ENCODE data around the gene TFAP2C. TPM values are rescaled to one million over a fixed set of nuclear protein-coding genes. Genes with fewer than 3 reads are reported as not detected.

The TFAP2C gene
- 0.13 TPM for total RNA-seq

- peak; percentile 62 for ATAC-seq
- DNase-seq (ENCODE audit: low spot score): peak; percentile 47
Observed at GRCh38 chr20:56628873-56629463, at the start of gene TFAP2C. TFAP2C (plus strand) TSS chr20:56629306; CDS start chr20:56629545, 239 bp downstream.

GRCh38 chr20:56580226-56580625, 48.9 kb upstream of the TFAP2C start:
- no peak for DNase-seq (ENCODE audit: low spot score)

DNA sequence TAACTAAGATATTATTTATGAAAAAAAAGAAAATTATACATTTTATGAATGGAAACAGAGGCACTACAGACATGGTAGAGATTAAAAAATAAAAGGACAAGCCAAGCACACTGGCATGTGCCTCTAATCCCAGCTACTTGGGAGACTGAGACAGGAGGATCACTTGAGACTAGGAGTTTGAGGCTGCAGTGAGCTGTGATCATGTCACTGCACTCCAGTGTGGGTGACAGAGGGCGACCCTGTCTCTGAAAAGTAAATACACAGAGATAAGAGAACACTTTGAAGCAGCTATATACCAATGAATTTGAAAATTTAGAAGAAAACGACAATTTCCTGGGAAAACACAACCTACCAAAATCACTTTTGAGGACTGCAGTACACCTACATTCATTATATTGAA, 47.4 kb upstream of the TFAP2C start:
- no peak for DNase-seq (ENCODE audit: low spot score)
- no peak for ATAC-seq

More at GRCh38 chr20:56580226-56580625, 48.9 kb upstream of the TFAP2C start:
- ATAC-seq: no peak

- no peak for DNase-seq (ENCODE audit: low spot score)
- no peak for ATAC-seq
Observed at GRCh38 chr20:56582542-56582941, 46.6 kb upstream of the TFAP2C start.

DNA sequence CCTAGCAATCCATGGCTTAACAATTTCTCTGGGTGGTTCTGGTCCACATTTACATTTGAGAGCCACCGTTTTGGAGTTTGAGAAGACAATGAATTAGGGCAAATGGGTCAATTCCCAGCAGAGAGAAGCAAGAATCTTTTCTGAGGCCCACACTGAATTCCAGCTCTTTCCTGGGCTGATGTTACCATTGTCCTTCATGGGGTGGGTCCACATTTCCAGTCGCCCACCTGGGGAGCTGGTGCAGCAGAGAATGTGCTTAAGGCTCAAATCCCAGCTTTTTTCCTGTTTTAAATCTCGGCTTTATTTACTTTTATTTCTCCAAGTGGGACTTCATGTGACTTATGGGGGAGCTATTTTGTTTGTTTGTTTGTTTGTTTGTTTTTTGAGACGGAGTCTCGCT, 44.2 kb upstream of the TFAP2C start:
- ATAC-seq (no peak), DNase-seq (ENCODE audit: low spot score) (no peak)

- ATAC-seq: no peak
- DNase-seq (ENCODE audit: low spot score): no peak
Observed at GRCh38 chr20:56587307-56588041, 41.6 kb upstream of the TFAP2C start.

DNA sequence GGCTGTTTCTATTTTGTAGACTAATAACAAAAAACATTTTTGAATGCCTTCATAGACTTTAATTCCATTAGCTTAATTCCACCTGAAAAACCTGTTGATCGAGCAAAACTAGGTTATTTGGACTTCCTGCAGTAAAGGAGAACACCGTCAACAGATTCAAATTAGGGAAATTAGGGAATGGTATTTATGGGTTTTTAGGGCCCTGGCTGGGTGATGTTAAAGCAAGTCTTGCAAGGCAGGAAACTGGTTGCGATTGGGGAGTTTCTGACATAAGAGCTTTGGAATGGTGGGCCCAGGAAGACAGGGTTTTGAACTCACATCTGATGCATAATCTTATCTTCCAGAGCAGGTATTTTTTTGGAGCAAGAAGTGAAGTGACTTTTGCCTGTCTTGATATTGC, 40.1 kb upstream of the TFAP2C start:
- no peak for DNase-seq (ENCODE audit: low spot score)
- no peak for ATAC-seq

DNA sequence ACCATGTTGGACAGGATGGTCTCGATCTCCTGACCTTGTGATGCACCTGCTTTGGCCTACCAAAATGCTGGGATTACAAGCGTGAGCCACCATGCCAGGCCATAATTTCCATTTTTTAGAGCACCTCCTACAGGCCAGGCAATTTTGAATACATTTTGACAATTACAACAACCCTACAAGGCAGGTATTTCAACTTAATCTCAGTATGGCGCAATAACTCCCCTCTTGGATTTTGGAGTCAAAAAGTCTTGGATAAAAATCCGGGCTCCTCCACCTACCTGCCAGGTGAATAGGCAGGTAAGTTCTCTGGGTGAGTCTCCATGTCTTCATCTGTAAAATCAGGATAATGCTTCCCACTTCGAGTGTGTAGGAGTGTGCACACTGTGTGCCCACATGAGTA, 39.5 kb upstream of the TFAP2C start:
- ATAC-seq (no peak), DNase-seq (ENCODE audit: low spot score) (no peak)

DNA sequence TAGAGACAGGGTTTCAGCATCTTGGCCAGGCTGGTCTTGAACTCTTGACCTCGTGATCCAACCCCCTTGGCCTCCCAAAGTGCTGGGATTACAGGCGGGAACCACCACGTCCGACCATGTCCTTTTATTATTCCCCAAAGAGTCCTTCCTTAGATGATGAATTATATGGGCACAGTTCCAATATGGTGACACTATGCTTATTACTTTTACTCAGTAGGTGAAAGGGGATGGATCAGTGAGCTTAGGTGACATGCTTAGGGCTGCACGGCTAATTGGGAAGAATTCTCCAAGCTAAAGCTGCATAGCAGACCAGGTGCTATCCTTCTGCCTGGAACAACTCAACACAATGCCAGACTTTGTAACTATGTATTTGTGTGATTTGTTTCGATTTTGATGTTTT, 38.2 kb upstream of the TFAP2C start:
- no peak for DNase-seq (ENCODE audit: low spot score)
- ATAC-seq: no peak

GRCh38 chr20:56592211-56592610, 36.9 kb upstream of the TFAP2C start:
- DNase-seq (ENCODE audit: low spot score): no peak
- no peak for ATAC-seq

- ATAC-seq (no peak), DNase-seq (ENCODE audit: low spot score) (no peak)
Observed at GRCh38 chr20:56592817-56593216, 36.3 kb upstream of the TFAP2C start.

- DNase-seq (ENCODE audit: low spot score) (no peak), ATAC-seq (no peak)
Observed at GRCh38 chr20:56595746-56596475, 33.2 kb upstream of the TFAP2C start.

GRCh38 chr20:56601166-56601565, 27.9 kb upstream of the TFAP2C start:
- ATAC-seq (no peak), DNase-seq (ENCODE audit: low spot score) (no peak)

DNA sequence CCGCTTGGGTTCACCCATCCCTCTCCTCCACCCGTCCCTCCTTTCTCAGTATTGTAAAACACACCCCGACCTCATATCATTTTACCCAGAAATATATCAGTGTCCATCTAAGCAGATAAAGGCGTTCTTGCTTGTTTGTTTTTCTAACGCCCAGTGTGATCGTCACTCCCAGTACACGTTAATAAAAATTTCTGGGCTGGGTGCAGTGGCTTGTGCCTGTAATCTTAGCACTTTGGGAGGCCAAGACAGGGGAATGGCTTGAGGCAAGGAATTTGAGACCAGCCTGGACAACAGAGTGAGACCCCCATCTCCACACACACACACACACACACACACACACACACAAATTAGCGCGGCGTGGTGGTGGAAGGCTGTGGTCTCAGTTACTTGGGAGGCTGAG, 24.4 kb upstream of the TFAP2C start:
- no peak for ATAC-seq
- DNase-seq (ENCODE audit: low spot score): no peak

DNA sequence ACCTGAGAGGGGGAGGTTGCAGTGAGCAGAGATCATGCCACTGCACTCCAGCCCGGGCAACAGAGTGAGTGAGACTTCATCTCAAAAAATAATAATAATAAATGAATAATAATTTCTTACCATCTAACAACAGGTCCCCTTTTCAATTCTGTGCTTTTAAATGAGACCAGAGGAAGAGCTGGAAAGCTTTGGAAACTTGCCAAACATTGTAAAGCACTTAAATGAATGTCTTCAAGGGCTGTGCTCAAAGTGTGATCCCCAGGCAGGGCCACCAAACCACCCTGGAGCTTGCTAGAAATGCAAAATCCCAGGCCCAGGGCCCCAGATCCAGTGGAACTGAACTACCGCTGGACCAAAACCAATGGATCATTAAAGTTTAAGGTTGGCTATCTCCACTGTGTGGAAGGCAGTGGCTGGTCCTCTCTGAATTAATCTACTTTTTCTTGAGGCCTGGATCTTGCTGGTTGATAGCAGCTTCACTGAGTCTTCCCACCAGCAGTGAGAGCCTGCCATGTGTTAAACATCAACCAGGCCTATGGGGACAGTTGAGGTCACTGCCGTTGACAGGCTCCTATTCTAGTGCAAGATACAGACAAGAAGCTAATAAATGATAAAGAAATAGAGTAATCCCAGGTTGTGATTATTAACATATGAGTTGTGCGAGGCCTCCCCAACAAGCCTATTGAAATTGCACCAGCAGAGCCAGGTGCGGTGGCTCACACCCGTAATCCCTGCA, 23.7 kb upstream of the TFAP2C start:
- no peak for ATAC-seq

DNA sequence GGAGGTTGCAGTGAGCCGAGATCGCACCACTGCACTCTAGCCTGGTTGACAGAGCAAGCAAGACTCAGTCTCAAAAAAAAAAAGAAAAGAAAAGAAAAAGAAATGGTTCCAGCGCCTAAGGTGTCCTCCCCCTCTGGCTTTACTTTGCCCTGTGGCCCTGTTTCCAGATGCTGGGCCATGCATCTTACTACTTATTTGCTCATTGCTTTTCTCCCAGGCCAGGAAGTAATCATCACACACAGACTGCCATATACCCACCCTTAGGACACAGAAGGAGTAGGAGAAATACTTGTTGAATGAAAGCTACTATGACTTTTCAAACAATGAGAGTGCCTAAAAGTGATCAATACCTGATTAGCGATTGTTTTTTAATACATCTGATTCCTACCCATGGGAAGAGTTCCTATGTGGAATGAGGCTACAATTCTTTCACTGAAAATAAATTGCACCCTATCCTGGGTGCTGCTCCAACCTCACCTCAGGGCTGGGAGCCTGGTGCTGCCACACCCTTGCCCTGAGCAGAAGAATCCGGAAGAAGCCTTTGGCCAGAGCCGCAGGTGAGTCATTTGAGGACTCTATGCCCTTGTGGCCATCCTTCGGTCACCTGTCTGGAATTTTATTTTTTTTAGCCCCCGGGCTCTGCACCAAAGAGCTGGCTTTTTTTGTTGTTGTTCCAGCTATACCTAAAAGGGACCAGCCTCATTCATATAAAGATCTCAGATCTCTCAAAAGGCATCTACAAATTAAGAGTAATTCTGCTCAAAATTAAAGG, 22.7 kb upstream of the TFAP2C start:
- no peak for DNase-seq (ENCODE audit: low spot score)
- ATAC-seq: no peak

More for the DNA sequence above, 23.7 kb upstream of the TFAP2C start:
- DNase-seq (ENCODE audit: low spot score): no peak

DNA sequence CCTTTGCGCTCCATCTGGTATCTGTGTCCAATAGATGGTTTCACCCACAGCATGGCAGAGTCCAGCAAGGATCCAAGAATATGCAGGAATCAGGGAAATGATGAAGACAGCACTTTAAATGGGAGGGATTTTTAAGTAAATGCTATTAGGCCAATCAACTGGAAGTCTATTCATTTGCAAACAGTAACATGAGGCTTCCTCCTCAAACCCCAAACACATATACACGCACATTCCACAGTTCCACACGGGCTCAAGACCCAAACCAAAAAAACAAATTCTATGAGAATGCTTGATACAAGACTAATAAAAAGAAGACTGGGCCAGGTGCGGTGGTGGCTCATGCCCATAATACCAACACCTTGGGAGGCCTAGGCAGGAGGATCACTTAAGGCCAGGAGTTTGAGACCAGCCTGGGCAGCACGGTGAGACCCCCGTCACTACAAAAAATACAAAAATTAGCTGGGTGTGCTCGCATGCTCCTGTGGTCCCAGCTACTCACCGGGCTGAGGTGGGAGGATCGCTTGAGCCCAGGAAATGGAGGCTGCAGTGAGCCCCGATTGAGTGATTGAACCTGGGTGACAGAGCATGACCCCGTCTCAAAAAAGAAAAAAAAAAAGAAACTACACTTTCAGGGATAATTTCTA, 21.9 kb upstream of the TFAP2C start:
- DNase-seq (ENCODE audit: low spot score) (no peak), ATAC-seq (no peak)

DNA sequence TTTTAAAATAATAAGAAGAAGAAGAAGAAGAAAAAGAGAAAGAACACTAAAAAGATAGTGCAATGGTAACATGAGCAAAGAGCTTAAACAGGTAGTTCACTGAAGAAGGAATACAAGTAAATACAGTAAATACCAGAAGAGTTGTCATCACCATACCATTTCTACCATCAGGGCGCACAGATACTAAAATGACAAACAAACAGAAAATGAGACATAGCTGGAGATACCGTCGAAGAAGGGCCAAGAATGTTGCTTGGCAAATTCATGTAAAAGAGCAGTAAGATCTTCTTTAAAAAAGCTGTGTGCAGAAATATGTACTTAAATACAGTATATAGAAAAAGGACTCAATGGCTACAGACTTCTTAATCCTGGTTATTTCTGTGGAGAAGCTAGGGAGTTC, 20.7 kb upstream of the TFAP2C start:
- ATAC-seq (no peak), DNase-seq (ENCODE audit: low spot score) (no peak)

DNA sequence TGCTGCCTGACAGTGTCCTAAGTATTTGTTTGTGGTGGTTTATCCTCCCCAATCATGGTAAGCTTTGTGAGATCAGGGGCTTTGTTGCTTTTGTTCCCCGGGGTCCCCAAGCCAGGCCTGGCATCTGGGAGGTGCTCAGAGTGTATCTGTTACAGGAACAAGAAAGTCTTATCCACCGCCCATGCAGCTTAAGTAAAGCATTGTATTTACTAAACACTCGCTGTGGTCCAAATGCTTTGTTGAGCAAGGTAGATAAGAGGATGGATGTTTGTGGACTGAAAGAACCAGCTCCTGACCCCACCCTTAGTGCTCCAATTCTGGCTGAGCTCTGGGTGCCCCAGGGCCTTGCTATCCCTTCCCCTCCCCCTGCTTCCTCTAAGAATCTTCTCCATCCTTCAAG, 19.8 kb upstream of the TFAP2C start:
- ATAC-seq (no peak), DNase-seq (ENCODE audit: low spot score) (no peak)

GRCh38 chr20:56610098-56610497, 19.0 kb upstream of the TFAP2C start:
- ATAC-seq: no peak
- DNase-seq (ENCODE audit: low spot score): no peak

Measured in left lobe of liver (tissue), 2 donors.